GM12892 (cell line): ENCODE data around the gene GRIN1.

Experiments used
- POLR2A ChIP-seq: IDR thresholded peaks from 2 replicates; pipeline ENCODE4 v1.6.1; 2011; ENCODE audit warnings: low read depth, low read length, control low read depth
- POLR2AphosphoS5 ChIP-seq: IDR thresholded peaks from 2 replicates; pipeline ENCODE4 v1.6.1; 2011; ENCODE audit warnings: low read depth, low read length, control low read depth
- TAF1 ChIP-seq: IDR thresholded peaks from 2 replicates; pipeline ENCODE4 v1.6.1; 2011; ENCODE audit warnings: low read depth, mild to moderate bottlenecking, control low read depth, low read length, borderline replicate concordance

DNA sequence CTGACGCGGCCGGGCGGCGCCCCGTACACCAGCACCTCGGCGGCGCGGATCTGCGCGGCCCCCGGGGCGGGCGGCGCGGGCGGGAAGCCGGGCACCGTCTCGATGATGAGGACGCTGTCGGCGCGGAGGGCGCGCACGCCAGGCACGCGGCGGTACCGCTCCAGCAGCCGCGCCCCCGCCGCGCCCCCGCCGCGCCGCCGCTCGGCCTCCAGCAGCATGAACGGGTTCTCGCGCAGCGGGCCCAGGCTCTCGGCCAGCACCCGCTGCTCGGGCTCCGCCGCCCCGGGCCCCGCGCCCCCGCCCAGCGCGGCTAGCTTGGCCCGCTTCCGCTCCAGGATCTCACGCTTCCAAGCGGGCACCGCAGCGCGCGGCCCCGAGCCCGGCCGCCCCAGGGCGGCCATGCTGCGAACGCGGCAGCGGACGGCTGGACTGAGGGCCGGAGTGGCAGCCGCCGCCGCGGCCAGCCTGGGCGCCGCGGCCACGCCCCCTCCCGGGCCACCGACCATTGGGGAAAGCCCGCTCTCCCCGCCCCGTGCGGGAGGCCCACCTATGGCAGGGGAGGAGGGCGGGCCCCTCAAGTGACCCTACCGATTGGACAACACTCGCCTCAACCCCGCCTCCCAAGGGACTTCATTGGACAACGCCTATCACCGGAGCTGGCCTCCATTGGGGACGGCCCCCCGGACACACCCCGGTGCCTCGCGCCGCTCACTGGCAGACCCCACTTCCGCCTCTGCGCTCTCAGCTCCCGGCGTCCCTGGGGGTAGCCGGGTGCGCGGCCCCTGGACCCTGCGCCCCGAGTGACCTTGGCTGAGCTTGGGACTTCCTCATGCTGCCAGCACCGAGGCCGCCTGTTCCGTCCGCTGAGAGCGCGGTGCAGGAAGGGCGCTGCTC, 61.6 kb downstream of the GRIN1 start, which contains the start of gene TPRN:
- TF ChIP-seq POLR2AphosphoS5 (peak; percentile 84), POLR2A (peak; percentile 93), TAF1 (peak; percentile 83; the same call in 1 of the 2 replicates)
